ENCODE data around the gene ROPN1B. TPM values are rescaled to one million over a fixed set of nuclear protein-coding genes. Genes with fewer than 3 reads are reported as not detected.
"Not testable (repeated sequence)": the region's sequence is repeated elsewhere in the genome, so short reads cannot be mapped to it uniquely, and the experiment has no call there.

The ROPN1B gene
- total and polyA plus RNA-seq, 10 donors = not detected

- intact Hi-C loops (cut with DNase I; ENCODE audit: low total_unique reads) = no loop called here
- H3K9me3 ChIP-seq = peaks cover 0 to 14% (median 0%) of the 10 kb centered on the region in 8 donors
- H3K4me3 ChIP-seq = no peak overlapping the region
- peaks cover 0 to 75% (median 17%) of the 10 kb centered on the region in 7 donors for H3K27me3 ChIP-seq (replicated peaks in 1 of 7)
- H3K27ac ChIP-seq = no peak overlapping the region
- no peaks in the 10 kb centered on the region for H3K36me3 ChIP-seq
- DNase-seq = no peak
- 92 to 98% (median 95%) methylated on average over 18 to 39 of the region's 39 CpGs for WGBS, 5 donors
- TF ChIP-seq POLR2AphosphoS5 (IDR thresholded peaks at IDR 0.05) = no peak
- H3K4me1 ChIP-seq = peaks cover 0 to 5% (median 0%) of the 10 kb centered on the region in 6 donors
Observed at GRCh38 chr3:125959317-125960065, 9.5 kb upstream of the ROPN1B start.

- Histone ChIP-seq H3K9me3 (peaks cover 0 to 14% (median 0%) of the 10 kb centered on the region in 8 donors), H3K27me3 (replicated peaks in 1 of 7) (peaks cover 0 to 75% (median 17%) of the 10 kb centered on the region in 7 donors), H3K36me3 (no peaks in the 10 kb centered on the region), H3K27ac (no peak overlapping the region), H3K4me1 (peaks cover 0 to 5% (median 0%) of the 10 kb centered on the region in 6 donors), H3K4me3 (no peak overlapping the region)
- DNase-seq = no peak
- intact Hi-C loops (cut with DNase I; ENCODE audit: low total_unique reads) = no loop called here
- TF ChIP-seq, protein P1, sequence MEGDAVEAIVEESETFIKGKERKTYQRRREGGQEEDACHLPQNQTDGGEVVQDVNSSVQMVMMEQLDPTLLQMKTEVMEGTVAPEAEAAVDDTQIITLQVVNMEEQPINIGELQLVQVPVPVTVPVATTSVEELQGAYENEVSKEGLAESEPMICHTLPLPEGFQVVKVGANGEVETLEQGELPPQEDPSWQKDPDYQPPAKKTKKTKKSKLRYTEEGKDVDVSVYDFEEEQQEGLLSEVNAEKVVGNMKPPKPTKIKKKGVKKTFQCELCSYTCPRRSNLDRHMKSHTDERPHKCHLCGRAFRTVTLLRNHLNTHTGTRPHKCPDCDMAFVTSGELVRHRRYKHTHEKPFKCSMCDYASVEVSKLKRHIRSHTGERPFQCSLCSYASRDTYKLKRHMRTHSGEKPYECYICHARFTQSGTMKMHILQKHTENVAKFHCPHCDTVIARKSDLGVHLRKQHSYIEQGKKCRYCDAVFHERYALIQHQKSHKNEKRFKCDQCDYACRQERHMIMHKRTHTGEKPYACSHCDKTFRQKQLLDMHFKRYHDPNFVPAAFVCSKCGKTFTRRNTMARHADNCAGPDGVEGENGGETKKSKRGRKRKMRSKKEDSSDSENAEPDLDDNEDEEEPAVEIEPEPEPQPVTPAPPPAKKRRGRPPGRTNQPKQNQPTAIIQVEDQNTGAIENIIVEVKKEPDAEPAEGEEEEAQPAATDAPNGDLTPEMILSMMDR (IDR thresholded peaks at IDR 0.05 in 8 of 11, conservative IDR thresholded peaks at IDR 0.05 in 3 of 11) = no peak
- TF ChIP-seq POLR2AphosphoS5 (IDR thresholded peaks at IDR 0.05) = no peak
- TF ChIP-seq POLR2A (IDR thresholded peaks at IDR 0.05) = no peak
- 92 to 96% (median 94%) methylated on average over 12 to 14 of the region's 14 CpGs for WGBS, 5 donors
Observed at GRCh38 chr3:125960066-125960424, 8.9 kb upstream of the ROPN1B start.

- H3K9me3 ChIP-seq = peaks cover 0 to 14% (median 0%) of the 10 kb centered on the region in 8 donors
- 80 to 88% (median 84%) methylated on average over 10 to 11 of the region's 11 CpGs for WGBS, 5 donors
- H3K4me3 ChIP-seq = no peak overlapping the region
- H3K27ac ChIP-seq = no peak overlapping the region
- peaks cover 0 to 5% (median 0%) of the 10 kb centered on the region in 6 donors for H3K4me1 ChIP-seq
- no peak for DNase-seq
- H3K36me3 ChIP-seq = no peaks in the 10 kb centered on the region
- no peak for TF ChIP-seq POLR2AphosphoS5 (IDR thresholded peaks at IDR 0.05)
- no peak for TF ChIP-seq POLR2A (IDR thresholded peaks at IDR 0.05)
- TF ChIP-seq, protein P1 (IDR thresholded peaks at IDR 0.05 in 8 of 11, conservative IDR thresholded peaks at IDR 0.05 in 3 of 11) = no peak
- H3K27me3 ChIP-seq (replicated peaks in 1 of 7) = peaks cover 0 to 72% (median 17%) of the 10 kb centered on the region in 7 donors
- intact Hi-C loops (cut with DNase I; ENCODE audit: low total_unique reads) = no loop called here
Observed at GRCh38 chr3:125960456-125961288, 8.3 kb upstream of the ROPN1B start.

DNA sequence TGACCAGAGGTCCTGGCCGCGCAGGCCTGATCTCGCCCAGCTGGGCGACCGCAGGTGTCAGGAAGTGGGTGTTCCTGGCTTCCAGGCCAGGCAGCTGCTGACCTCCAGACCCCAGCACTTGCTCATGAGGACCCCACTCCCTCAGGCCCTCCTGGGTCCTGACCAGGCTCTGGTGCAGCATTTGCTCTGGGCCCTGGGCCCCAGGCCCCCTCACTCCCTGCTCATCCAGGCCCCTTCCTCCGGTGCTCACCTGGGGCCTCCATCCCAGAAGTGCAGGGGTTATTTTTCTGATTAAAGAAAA lies 7.7 kb upstream of the ROPN1B start:
- H3K27ac ChIP-seq = no peak overlapping the region
- peaks cover 0 to 69% (median 17%) of the 10 kb centered on the region in 7 donors for H3K27me3 ChIP-seq (replicated peaks in 1 of 7)
- DNase-seq = no peak
- H3K4me1 ChIP-seq = peaks cover 0 to 5% (median 0%) of the 10 kb centered on the region in 6 donors
- H3K4me3 ChIP-seq = no peak overlapping the region
- peaks cover 0 to 14% (median 0%) of the 10 kb centered on the region in 8 donors for H3K9me3 ChIP-seq
- intact Hi-C loops (cut with DNase I; ENCODE audit: low total_unique reads) = no loop called here
- 49 to 80% (median 76%) methylated on average over 6 of the region's 6 CpGs for WGBS, 5 donors
- no peaks in the 10 kb centered on the region for H3K36me3 ChIP-seq
- TF ChIP-seq, protein P1 (IDR thresholded peaks at IDR 0.05 in 8 of 11, conservative IDR thresholded peaks at IDR 0.05 in 3 of 11) = no peak
- TF ChIP-seq POLR2AphosphoS5 (IDR thresholded peaks at IDR 0.05) (no peak), POLR2A (IDR thresholded peaks at IDR 0.05) (no peak)

- H3K36me3 ChIP-seq; H3K27ac ChIP-seq; H3K9me3 ChIP-seq; intact Hi-C loops (cut with DNase I; ENCODE audit: low total_unique reads); DNase-seq; H3K4me1 ChIP-seq; H3K4me3 ChIP-seq: not testable (repeated sequence)
- WGBS, 5 donors = 39 to 60% (median 58%) methylated on average over 1 of the region's 1 CpG
- peaks cover 0 to 54% (median 11%) of the 10 kb centered on the region in 7 donors for H3K27me3 ChIP-seq (replicated peaks in 1 of 7)
Observed at GRCh38 chr3:125963834-125964233, 5.1 kb upstream of the ROPN1B start.
